NK-92 (cell line): ENCODE results near the gene SPNS2.

Experiments used
- DNase-seq: peaks from one replicate; lab custom pipeline; 2025; ENCODE audit not compliant: unreplicated experiment; lab: John Stamatoyannopoulos, UW

Gene SPNS2

GRCh38 chr17:4548721-4549531, 50.2 kb downstream of the SPNS2 start:
- DNase-seq = no peak

- no peak for DNase-seq
These were observed 51.3 kb downstream of the SPNS2 start for GRCh38 chr17:4549781-4550533.

DNA sequence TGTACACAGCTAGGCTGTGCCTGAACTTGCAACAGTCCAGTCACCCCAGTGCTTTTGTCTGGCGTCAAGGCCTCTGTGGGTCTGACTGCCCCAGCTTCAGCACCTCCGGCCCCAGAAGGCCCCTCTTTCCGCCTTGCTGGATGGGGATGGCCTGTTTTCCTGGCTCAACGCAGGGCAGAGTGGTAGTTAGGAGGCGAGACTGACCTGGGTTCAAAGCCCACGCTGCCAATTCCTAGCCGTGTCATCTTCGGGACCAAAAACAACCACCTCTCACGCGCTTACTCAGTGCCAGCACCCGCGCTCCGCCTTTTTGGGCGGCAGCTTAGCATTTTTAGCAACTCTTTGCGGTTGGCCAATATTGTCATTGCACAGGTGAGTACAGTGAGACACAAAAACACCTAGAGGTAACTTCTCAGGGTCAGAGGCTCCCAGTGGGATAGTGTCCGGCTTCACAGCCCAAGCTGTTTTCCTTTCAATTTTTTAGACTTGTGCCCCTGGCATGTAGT, 51.9 kb downstream of the SPNS2 start:
- no peak for DNase-seq

- no peak for DNase-seq
These were observed 52.5 kb downstream of the SPNS2 start for GRCh38 chr17:4551141-4551540.

DNA sequence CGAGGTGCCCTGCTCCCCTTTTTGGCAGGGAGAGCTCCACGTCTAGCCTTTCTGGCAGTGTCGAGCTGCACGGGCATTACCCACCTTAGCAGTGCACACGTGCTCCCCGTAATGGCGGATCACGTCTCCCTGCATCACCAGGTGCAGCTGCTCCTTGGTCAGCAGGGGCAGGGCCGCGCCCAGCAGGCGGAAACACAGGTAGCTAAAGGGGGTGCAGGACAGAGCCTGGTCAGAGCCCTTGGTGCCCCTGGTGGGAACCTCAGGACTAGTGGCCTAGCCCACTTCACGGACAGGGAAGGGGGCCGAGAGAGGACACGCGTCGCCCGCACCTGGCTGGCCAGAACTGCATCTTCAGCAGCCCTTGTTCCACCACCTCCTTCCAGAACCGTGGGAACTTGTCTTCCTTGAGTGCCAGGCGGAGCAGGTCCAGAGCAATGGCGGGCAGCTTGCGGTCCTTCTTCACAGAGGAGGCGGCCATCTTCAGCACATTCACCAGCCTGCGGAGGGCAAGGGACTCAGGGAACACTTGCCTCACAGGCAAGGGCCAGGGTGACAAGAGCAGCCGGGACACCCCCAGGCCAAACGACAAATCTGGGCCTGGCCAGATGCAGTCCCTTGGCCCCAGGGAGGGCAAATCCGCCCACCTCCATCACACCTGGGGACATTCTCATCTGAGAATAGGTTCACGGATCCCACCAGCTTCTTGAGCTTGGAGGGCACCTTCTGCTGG, 53.3 kb downstream of the SPNS2 start:
- DNase-seq = no peak

DNA sequence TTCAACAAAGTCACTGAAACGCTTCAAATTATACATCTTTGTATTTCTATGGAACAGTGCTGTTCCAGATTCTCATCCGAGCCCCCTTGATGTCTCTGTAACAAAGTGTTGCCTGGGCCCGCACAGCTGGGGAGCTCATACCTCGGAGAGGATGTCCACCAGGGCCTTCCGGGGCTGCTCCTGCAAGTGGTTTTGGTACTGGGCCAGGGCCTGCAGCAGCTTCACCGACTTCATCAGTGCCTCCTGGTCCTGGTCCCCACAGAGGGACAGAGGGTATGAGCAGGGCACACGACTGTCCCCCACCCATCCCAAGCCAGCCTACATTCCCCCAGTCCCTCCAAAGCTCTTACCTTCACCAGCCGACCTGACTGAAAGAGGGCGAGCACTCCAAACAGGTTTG, 55.0 kb downstream of the SPNS2 start:
- no peak for DNase-seq

- DNase-seq = no peak
These were observed 55.8 kb downstream of the SPNS2 start for GRCh38 chr17:4554441-4554996.

DNA sequence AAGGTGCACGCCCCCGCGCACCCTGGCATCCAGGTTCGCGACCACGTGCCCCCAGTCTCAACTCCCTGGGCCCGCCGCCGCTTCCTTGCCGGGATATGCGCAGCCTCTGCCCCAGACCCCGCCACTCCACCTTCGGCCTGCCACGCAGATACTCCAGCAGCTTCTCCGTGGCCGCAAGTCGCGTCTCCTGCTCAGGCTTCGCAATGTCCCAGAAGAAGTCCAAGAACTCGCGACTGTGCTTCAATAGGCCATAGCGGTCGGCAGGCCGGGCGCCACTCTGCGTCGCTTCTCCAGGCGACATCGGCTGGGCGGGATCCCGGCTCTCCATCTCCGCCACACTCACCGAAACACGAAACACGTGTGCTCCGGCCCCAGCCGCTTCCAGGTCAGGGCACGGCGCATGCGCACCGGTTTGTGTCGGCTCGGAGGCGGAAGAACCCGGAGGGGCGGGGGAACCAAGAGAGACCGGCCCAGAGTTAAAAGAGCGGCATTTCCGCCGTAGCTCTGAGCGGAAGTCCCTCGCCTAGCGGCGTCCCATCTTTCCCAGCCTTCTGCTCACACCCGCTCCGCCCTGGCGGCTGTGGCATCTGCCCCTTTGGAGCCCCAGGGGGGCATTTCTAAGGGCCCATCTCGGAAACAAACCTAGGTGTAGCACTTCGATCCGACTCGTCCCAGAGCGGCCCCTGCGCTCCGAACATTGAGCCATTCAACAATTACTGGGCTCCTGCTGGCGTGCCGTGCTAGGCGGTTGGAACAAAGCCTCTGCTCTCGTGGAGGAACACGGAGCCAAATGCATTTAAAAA, 56.5 kb downstream of the SPNS2 start, which contains the start of gene MYBBP1A:
TSS of gene MYBBP1A (minus strand) at position 388 of the 803 bp plus-strand sequence. CDS start at position 328, 60 bp downstream.
- peak; percentile 65 for DNase-seq

DNA sequence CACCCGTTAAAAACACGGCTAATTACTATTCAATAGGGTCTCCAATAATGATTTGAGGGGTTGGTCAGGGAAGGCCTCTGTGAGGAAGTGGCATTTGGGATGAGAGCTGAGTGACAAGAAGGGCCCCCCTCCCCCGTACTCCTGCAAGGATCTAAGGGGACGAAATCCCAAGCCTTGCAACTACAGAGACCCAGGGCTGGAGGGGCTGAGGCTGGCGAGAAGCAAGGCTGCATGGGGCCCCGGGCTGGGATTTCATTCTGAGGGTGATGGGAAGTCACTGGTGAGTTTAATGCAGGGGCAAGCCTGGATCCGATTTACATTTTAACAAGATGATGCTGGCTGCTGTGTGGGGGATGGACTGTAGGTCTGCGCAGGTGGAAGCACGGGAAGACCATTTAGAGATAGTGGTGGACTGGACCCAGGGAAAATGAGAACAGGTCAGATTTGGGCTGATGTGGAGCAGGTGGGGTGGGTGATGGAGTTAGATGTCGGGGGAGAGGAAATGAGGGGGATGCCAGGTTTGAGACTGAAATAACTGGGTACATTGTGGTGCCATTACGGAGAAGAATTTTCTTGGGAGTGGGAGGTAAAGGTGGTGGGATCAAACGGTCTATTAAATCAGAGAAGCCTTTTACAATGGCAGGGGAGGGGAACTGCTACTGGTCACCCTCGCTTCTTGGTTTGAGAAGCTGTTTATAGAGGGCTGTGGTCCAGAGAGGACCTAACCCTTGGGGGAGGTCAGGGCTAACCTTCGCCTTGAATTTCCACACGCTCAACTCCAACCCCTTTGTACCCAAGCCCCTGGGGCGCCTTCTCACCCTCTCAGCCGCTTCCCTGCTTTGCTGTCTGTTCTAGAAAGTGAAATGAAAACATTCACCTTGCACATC, 57.4 kb downstream of the SPNS2 start:
- no peak for DNase-seq

DNA sequence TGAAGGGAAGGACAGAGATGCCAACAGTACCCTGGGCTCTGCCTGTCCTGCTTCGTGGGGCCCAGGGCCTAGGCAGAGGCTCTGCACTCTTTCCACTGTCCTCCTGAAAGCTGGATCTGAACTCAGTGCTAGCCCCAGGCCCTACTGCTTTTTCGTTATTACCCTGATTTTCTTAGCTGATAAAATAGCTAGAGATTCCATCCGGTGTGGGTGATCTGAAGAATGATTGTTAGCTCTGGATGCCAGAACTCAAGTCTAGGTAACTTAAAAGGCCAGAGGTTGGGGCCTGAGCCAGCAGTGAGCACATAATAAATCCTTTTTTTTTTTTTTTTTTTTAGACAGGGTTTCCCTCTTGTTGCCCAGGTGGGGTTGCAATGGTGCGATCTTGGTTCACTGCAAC, 58.3 kb downstream of the SPNS2 start:
- DNase-seq = no peak

- DNase-seq = no peak
These were observed 59.1 kb downstream of the SPNS2 start for GRCh38 chr17:4557626-4558346.

- no peak for DNase-seq
These were observed 59.8 kb downstream of the SPNS2 start for GRCh38 chr17:4558347-4558971.

GRCh38 chr17:4559139-4559791, 60.6 kb downstream of the SPNS2 start:
- no peak for DNase-seq

DNA sequence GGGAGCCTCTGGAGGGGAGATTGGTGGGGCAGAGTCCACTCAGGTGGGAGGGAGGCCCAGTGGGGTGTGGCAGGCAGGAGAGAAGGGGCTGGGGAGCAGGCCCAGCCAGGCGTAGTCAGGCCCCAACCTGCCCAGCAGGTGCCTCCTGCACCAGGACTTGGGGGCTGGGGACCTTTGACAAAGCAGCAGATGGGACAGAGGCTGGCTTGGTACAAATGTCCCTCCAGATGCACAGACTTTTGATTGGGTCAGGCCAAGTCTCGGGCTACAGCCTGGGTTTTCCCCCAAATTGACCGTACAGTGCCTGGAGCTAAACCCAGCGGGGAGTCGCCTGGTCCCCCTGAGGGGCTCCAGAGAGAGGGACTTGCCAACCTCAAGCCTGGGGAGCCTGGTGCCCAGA, 61.3 kb downstream of the SPNS2 start:
- no peak for DNase-seq

GRCh38 chr17:4560421-4560820, 61.7 kb downstream of the SPNS2 start, which contains the start of gene GGT6:
Gene GGT6 (minus strand): TSS chr17:4560577. CDS start chr17:4560521, 56 bp downstream.
- no peak for DNase-seq

DNA sequence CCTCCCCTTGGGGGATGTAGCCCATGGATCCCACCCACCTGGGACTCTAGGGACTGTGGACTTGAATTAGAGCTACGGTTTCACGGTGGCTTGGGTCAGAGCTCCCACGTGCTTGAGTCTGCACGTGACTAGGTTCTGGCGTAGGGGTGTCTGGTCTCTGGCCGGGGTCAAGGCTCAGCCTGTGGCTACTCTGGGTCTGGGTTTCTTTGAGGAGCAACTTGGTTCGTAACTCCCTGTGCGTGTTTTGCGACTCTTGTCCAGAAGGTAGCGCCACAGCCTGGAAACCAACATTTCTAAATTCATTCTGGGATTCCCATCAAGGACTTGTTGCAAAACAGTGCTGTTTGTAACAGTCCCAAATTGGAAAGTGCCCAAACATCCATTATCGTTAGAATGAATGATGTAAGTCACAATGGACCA, 62.2 kb downstream of the SPNS2 start:
- no peak for DNase-seq
